Activated CD4-positive, alpha-beta T cell treated with anti-CD3 and anti-CD28 coated beads, Interleukin-2, amount 10 ng/mL, durations not matched to agents 24 days and 14 days (primary cell): ENCODE data around the gene BEND7. TPM values are rescaled to one million over a fixed set of nuclear protein-coding genes. Genes with fewer than 3 reads are reported as not detected.

Experiments
- DNase-seq: peaks from one replicate; pipeline ENCODE4 v3.0.0; 2022
- H3K27ac Mint-ChIP-seq: one replicate; pipeline ENCODE4 v1.8.0; 2022; ENCODE audit warnings: mild to moderate bottlenecking, mixed read lengths
- H3K27me3 Mint-ChIP-seq: one replicate; pipeline ENCODE4 v1.8.0; 2022; ENCODE audit warnings: mixed read lengths
- H3K36me3 Mint-ChIP-seq: one replicate; pipeline ENCODE4 v1.8.0; 2022; ENCODE audit warnings: low read depth, mild to moderate bottlenecking, mixed read lengths
- H3K4me1 Mint-ChIP-seq: one replicate; pipeline ENCODE4 v1.8.0; 2021; ENCODE audit warnings: mixed read lengths
- H3K4me3 Mint-ChIP-seq: one replicate; pipeline ENCODE4 v1.8.0; 2022; ENCODE audit warnings: mild to moderate bottlenecking, moderate library complexity, mixed read lengths
- H3K9me3 Mint-ChIP-seq: one replicate; pipeline ENCODE4 v1.8.0; 2021; ENCODE audit warnings: mixed read lengths
- intact Hi-C: fragments of 100-400 bp; cut with micrococcal nuclease; formaldehyde crosslinking; loops from one replicate; pipeline ENCODE4 v1.15.1; 2023
- total RNA-seq: library from RNA; stranded (reverse); gene quantifications from 2 replicates; pipeline ENCODE4 v1.2.3, GENCODE V29; 2022

BEND7 gene
- total RNA-seq, 1 donor from 2014 or later = not detected

DNA sequence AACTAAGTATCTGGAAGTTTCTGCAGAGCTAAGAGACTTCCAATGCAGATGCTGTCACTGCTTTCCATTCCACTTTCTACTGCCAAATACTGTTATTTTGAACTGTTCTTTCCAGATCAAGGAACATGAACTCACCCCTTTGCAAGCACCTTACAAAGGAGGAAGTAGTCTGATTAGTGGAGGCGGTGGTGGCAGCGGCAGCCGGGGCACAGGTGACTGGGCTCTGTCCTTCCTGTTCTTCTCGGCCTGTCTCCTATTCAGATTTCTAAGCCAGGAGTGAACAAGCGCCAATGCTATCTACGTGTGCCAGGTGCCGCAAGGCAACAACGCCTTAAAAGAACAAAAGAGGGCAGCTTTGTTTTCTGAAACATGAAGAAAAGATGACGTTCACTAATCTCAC lies 44.9 kb downstream of the BEND7 start:
- H3K27me3 Mint-ChIP-seq = peaks cover 24% of the 10 kb centered on the region
- H3K4me1 Mint-ChIP-seq = no peaks in the 10 kb centered on the region
- intact Hi-C loops = no loop called here
- no peak overlapping the region for H3K27ac Mint-ChIP-seq
- no peaks in the 10 kb centered on the region for H3K36me3 Mint-ChIP-seq
- DNase-seq = no peak
- no peaks in the 10 kb centered on the region for H3K9me3 Mint-ChIP-seq
- no peak overlapping the region for H3K4me3 Mint-ChIP-seq

DNA sequence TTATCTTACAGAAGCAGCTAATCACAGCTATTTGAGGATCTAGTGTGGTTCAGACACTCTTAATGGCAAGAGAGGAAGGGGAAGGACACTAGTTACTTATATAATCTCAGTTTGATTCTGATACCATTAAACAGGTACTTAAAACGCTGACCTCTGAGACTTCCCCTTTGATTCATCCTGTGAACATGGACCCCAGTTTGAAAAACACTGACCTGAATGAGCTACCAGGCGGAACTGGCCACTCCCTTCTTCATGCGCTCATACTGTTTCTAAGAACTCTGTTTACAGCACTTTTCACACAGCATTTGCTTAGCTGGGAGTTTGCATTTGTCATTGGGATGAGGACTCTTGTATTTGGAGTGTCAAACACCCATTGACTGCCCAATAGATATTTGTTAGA lies 45.7 kb downstream of the BEND7 start:
- Mint-ChIP-seq H3K36me3 (no peaks in the 10 kb centered on the region), H3K9me3 (no peaks in the 10 kb centered on the region), H3K27ac (no peak overlapping the region), H3K27me3 (peaks cover 24% of the 10 kb centered on the region), H3K4me3 (no peak overlapping the region), H3K4me1 (no peaks in the 10 kb centered on the region)
- intact Hi-C loops = no loop called here
- no peak for DNase-seq

DNA sequence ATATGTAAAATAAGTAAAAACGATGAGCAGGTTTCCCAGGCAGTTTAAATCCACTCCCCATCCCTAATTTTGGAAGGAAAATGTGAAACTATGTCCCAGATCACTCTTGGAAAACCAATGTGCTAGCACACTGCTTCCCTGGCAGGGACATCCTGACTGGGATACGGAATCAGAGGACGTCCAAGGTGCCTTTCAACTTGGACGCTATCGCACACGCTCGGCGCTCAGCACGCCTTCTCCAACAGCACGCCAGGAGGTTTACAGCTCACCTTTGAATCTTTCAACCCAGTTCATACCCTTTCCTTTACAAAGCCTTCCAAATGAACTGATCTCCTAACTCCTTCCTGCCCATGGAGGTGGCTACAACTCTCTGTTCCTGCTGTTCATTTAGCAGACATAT lies 47.1 kb downstream of the BEND7 start:
- H3K9me3 Mint-ChIP-seq = no peaks in the 10 kb centered on the region
- no peak for DNase-seq
- H3K4me1 Mint-ChIP-seq = no peaks in the 10 kb centered on the region
- intact Hi-C loops = no loop called here
- no peak overlapping the region for H3K4me3 Mint-ChIP-seq
- H3K36me3 Mint-ChIP-seq = no peaks in the 10 kb centered on the region
- H3K27me3 Mint-ChIP-seq = peaks cover 27% of the 10 kb centered on the region
- no peak overlapping the region for H3K27ac Mint-ChIP-seq

DNA sequence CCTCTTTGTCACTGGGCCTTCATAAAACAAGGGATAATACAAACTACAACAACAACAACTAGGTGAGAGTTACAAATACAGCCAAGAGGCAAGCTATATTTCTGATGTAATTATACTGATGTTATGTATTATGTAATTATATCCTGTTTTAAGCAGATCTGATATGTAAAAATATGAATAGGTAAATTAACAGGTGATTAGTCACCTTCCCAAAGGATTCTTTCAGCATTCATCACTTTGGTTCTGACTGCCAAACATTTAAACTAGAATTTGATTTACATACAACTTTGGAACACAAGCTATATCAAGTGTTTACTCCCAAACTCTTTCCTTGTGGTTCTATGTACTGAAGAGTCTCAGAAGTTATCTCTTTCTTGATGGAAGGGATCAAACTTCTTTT lies 53.7 kb downstream of the BEND7 start:
- intact Hi-C loops = no loop called here
- Mint-ChIP-seq H3K36me3 (no peaks in the 10 kb centered on the region), H3K9me3 (no peaks in the 10 kb centered on the region), H3K27ac (no peak overlapping the region), H3K27me3 (peaks cover 6% of the 10 kb centered on the region), H3K4me3 (no peak overlapping the region), H3K4me1 (no peaks in the 10 kb centered on the region)
- DNase-seq = no peak

DNA sequence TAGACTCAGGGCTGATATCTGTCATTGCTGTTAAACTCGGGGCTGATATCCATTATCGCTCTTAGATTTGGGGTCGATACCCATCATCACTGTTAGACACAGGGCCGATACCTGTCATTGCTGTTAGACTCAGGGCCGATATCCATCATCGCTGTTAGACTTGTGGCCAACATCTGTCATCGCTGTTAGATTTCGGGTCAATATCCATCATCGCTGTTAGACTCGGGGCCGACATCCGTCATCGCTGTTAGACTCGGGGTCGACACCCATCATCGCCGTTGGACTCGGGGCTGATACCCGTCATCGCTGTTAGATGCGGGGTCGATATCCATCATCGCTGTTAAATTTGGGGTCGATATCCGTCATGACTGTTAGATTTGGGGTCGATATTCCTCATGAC lies 54.8 kb downstream of the BEND7 start:
- Mint-ChIP-seq H3K9me3 (no peaks in the 10 kb centered on the region), H3K27ac (no peak overlapping the region)
- intact Hi-C loops = no loop called here

DNA sequence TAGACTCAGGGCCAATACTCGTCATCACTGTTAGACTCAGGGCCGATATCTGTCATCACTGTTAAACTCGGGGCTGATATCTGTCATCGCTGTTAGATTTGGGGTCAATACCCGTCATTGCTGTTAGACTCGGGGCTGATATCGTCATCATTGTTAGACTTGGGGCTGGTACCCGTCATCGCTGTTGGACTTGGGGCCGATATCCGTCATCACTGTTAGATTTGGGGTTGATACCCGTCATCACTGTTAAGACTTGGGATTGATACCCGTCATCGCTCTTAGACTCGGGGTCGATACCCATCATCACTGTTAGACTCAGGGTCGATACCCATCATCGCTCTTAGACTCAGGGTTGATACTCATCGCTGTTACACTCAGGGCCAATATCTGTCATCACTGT lies 56.5 kb downstream of the BEND7 start:
- H3K4me3 Mint-ChIP-seq = no peak overlapping the region
- no peaks in the 10 kb centered on the region for H3K4me1 Mint-ChIP-seq
- H3K27ac Mint-ChIP-seq = no peak overlapping the region
- H3K27me3 Mint-ChIP-seq = no peaks in the 10 kb centered on the region
- DNase-seq = no peak
- H3K36me3 Mint-ChIP-seq = no peaks in the 10 kb centered on the region
- H3K9me3 Mint-ChIP-seq = no peaks in the 10 kb centered on the region
- intact Hi-C loops = no loop called here

More for the DNA sequence above, 54.8 kb downstream of the BEND7 start:
- no peak for DNase-seq
- no peaks in the 10 kb centered on the region for H3K36me3 Mint-ChIP-seq
- no peaks in the 10 kb centered on the region for H3K4me1 Mint-ChIP-seq
- H3K27me3 Mint-ChIP-seq = peaks cover 2% of the 10 kb centered on the region
- H3K4me3 Mint-ChIP-seq = no peak overlapping the region

- no peaks in the 10 kb centered on the region for H3K27me3 Mint-ChIP-seq
- H3K27ac Mint-ChIP-seq = no peak overlapping the region
- no peaks in the 10 kb centered on the region for H3K9me3 Mint-ChIP-seq
- no peak for DNase-seq
- no peak overlapping the region for H3K4me3 Mint-ChIP-seq
- H3K4me1 Mint-ChIP-seq = no peaks in the 10 kb centered on the region
- intact Hi-C loops = no loop called here
- H3K36me3 Mint-ChIP-seq = no peaks in the 10 kb centered on the region
Observed at GRCh38 chr10:13470270-13470669, 58.5 kb downstream of the BEND7 start.

DNA sequence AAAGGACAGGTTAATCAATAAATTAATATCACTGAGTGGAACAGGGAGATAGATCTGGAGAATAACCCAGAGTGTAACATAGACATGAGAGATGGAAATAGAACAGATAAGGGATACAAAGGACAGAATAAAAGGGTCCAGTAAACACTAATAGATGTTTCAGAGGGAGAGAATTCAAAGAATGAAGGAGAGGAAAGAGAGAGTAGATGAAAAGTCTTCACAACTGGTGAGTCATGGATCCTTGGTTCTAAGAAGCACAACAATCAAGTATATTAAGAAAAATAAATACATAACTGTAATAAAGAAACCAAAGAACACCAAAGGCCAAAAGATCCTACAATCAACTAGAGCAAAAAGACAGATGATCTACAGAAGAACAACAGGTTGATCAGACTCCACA lies 66.3 kb downstream of the BEND7 start:
- Mint-ChIP-seq H3K4me1 (no peaks in the 10 kb centered on the region), H3K36me3 (no peaks in the 10 kb centered on the region), H3K4me3 (no peak overlapping the region), H3K27ac (no peak overlapping the region), H3K9me3 (peaks cover 9% of the 10 kb centered on the region), H3K27me3 (peaks cover 14% of the 10 kb centered on the region)
- intact Hi-C loops = no loop called here
- no peak for DNase-seq

GRCh38 chr10:13458687-13459012 lies 70.2 kb downstream of the BEND7 start:
- no peak overlapping the region for H3K27ac Mint-ChIP-seq
- intact Hi-C loops = no loop called here
- peaks cover 9% of the 10 kb centered on the region for H3K9me3 Mint-ChIP-seq
- no peaks in the 10 kb centered on the region for H3K36me3 Mint-ChIP-seq
- no peak for DNase-seq
- H3K4me1 Mint-ChIP-seq = peaks cover 6% of the 10 kb centered on the region
- peaks cover 22% of the 10 kb centered on the region for H3K27me3 Mint-ChIP-seq
- no peak overlapping the region for H3K4me3 Mint-ChIP-seq

DNA sequence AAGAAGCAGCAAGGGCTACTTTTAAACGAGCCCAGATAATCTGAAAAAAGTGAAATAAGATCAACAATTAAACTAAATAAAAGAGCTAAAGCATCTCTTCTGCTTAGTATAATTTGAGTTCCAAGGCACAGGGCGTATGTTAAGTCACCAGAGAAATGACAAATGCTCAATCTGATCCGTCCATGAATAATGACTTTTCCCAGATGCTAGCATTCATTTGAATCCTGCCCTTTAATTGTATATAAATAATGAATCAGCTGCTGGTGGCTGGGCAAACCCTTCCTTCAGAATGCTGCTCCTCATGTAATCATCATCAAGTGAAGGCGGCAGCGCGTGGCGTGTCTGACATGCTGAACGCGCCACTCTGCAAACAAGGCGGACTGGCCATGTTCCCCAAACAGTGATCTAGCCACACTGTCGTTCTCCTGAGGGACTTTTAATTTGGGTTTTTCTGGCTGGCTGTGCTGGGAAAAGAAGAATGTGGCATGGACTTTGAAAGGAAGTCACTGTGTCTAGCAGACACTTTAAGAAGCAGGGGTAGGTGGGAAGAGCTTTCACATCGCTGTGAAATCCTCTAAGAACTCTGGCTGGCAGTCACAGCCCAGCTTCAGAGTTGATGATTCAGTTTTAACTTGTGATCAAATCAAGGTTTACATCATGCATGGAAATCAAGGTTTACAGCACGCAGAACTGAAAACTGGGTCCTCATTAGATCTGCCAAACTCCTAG lies 70.7 kb downstream of the BEND7 start:
- H3K4me1 Mint-ChIP-seq = peaks cover 6% of the 10 kb centered on the region
- no peak overlapping the region for H3K4me3 Mint-ChIP-seq
- no peak for DNase-seq
- peaks cover 23% of the 10 kb centered on the region for H3K27me3 Mint-ChIP-seq
- H3K9me3 Mint-ChIP-seq = peaks cover 9% of the 10 kb centered on the region
- intact Hi-C loops = no loop called here
- no peak overlapping the region for H3K27ac Mint-ChIP-seq
- H3K36me3 Mint-ChIP-seq = no peaks in the 10 kb centered on the region

DNA sequence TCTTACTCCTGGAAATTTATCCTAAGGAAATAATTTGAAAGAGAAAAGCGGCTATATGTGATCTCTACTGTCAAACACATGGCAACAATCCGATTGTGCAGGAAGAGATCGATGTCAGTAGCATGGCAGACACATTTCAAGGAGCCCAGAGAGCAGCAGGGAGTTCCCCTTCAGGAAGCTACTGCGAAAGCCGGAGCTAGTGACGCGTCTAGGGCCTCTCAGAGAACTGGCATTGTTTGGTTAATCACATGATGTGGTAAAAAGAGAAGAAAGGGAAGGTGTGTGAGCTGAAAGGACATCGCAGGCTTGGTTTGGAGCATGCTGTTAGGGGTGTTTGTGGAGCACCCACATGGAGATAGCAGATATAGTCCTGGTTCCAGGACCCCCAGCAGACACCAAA lies 74.9 kb downstream of the BEND7 start:
- H3K4me1 Mint-ChIP-seq = peaks cover 6% of the 10 kb centered on the region
- no peaks in the 10 kb centered on the region for H3K9me3 Mint-ChIP-seq
- no peaks in the 10 kb centered on the region for H3K36me3 Mint-ChIP-seq
- H3K4me3 Mint-ChIP-seq = no peak overlapping the region
- peak; percentile 77 for DNase-seq
- intact Hi-C loops = no loop called here
- peaks cover 25% of the 10 kb centered on the region for H3K27me3 Mint-ChIP-seq
- no peak overlapping the region for H3K27ac Mint-ChIP-seq

GRCh38 chr10:13450069-13450468 lies 78.7 kb downstream of the BEND7 start:
- intact Hi-C loops = no loop called here
- Mint-ChIP-seq H3K4me3 (no peak overlapping the region), H3K4me1 (peaks cover 6% of the 10 kb centered on the region), H3K27me3 (peaks cover 17% of the 10 kb centered on the region), H3K27ac (no peak overlapping the region), H3K36me3 (no peaks in the 10 kb centered on the region), H3K9me3 (no peaks in the 10 kb centered on the region)
- DNase-seq = no peak

DNA sequence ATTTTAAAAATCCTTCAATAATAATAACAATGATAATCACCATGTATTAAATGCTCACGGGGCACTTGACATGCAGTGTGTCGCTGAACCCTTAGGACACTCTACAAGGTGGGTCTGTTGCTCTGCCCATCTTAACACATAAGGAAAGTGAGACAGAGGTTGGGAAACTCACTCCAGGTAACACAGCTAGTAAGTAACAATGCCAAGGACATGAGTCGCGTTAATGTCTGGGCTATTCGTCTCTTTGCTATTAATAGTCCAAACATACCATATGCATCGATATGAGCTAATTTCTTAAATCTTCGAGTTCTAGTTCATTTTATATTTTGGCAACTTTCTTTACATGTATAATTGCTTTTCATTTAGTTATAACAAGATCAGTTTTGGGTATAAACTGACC lies 79.5 kb downstream of the BEND7 start:
- Mint-ChIP-seq H3K27me3 (peaks cover 17% of the 10 kb centered on the region), H3K27ac (no peak overlapping the region), H3K9me3 (no peaks in the 10 kb centered on the region), H3K4me1 (peaks cover 6% of the 10 kb centered on the region), H3K4me3 (no peak overlapping the region), H3K36me3 (no peaks in the 10 kb centered on the region)
- no peak for DNase-seq
- intact Hi-C loops = no loop called here

GRCh38 chr10:13448216-13448615 lies 80.6 kb downstream of the BEND7 start:
- Mint-ChIP-seq H3K4me3 (no peak overlapping the region), H3K27ac (no peak overlapping the region), H3K4me1 (no peaks in the 10 kb centered on the region), H3K9me3 (no peaks in the 10 kb centered on the region), H3K36me3 (no peaks in the 10 kb centered on the region), H3K27me3 (peaks cover 16% of the 10 kb centered on the region)
- intact Hi-C loops = no loop called here
- DNase-seq = no peak

GRCh38 chr10:13445656-13446400 lies 83.0 kb downstream of the BEND7 start:
- no peak for DNase-seq
- Mint-ChIP-seq H3K4me3 (no peak overlapping the region), H3K9me3 (no peaks in the 10 kb centered on the region), H3K4me1 (peaks cover under 1% of the 10 kb centered on the region), H3K27ac (no peak overlapping the region), H3K27me3 (peaks cover 25% of the 10 kb centered on the region), H3K36me3 (no peaks in the 10 kb centered on the region)
- intact Hi-C loops = no loop called here
